ENCODE results near the gene CCNYL1.

The CCNYL1 gene

DNA sequence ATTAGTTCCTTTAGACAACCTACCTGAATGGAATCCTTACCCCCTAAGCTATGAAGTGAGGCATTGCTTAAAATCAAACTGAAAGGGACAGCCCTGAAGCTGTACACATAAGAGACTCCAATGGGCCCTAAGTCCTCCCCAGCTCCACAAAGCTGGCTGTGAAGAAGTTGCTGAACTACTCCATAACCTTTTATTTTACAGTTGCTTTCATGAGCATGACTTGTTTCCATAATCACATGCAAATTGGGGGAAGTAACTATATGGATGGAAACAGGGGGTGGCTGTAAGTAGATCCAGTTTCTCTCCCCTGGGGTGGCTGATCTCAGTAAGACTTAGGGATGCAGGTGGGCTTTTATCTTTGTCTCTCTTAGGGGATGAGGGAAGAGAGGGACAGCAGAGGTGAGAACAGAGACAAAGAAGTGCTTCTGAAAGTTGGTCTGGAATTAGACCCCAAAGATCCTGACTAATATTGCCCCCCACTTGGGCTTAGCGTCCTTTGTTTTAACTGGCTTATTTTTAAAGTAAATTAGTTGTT lies 52.7 kb downstream of the CCNYL1 start:
- no peaks in the 10 kb centered on the region for H3K36me3 ChIP-seq (ENCODE audit: control insufficient read depth, insufficient read depth, low read length)
- DNase-seq, result no peak
- H3K9me3 ChIP-seq (ENCODE audit: control insufficient read depth, low read length), result no peaks in the 10 kb centered on the region
- no peak overlapping the region for H3K27ac ChIP-seq (ENCODE audit: insufficient read depth, low read length, poor library complexity, severe bottlenecking)
- H3K4me3 ChIP-seq (ENCODE audit: insufficient read depth, low read depth, low read length, poor library complexity, severe bottlenecking), result no peak overlapping the region
- H3K27me3 ChIP-seq (replicated peaks; ENCODE audit: control insufficient read depth, insufficient read depth, low read length, poor library complexity, severe bottlenecking), result peaks cover 4% of the 10 kb centered on the region
- H3K4me1 ChIP-seq (ENCODE audit: control insufficient read depth, insufficient read depth, low read length, poor library complexity, severe bottlenecking), result peaks cover 16% of the 10 kb centered on the region

DNA sequence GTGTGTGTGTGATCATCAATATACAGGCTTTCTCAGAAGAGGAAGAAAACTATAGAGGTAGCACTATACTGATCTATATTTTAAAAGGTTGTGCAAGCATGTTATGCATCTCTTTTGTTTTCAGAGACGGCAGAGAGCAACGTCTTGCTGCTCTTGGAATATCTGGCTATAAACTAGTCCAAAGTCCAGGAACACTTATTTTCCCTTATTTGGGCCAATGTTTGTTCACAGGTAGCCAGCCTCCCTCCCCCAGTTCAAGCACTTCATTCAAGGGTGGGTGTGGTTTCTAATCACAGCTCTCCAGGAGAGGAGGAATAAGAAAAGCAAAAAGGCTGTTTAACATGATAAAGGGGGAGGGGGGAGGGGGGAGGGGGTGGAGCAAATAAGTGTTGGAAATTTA lies 54.1 kb downstream of the CCNYL1 start:
- Histone ChIP-seq H3K4me3 (ENCODE audit: insufficient read depth, low read depth, low read length, poor library complexity, severe bottlenecking) (no peak overlapping the region), H3K9me3 (ENCODE audit: control insufficient read depth, low read length) (no peaks in the 10 kb centered on the region), H3K27ac (ENCODE audit: insufficient read depth, low read length, poor library complexity, severe bottlenecking) (no peak overlapping the region), H3K4me1 (ENCODE audit: control insufficient read depth, insufficient read depth, low read length, poor library complexity, severe bottlenecking) (peaks cover 19% of the 10 kb centered on the region), H3K36me3 (ENCODE audit: control insufficient read depth, insufficient read depth, low read length) (no peaks in the 10 kb centered on the region), H3K27me3 (replicated peaks; ENCODE audit: control insufficient read depth, insufficient read depth, low read length, poor library complexity, severe bottlenecking) (peaks cover 4% of the 10 kb centered on the region)
- DNase-seq, result no peak

DNA sequence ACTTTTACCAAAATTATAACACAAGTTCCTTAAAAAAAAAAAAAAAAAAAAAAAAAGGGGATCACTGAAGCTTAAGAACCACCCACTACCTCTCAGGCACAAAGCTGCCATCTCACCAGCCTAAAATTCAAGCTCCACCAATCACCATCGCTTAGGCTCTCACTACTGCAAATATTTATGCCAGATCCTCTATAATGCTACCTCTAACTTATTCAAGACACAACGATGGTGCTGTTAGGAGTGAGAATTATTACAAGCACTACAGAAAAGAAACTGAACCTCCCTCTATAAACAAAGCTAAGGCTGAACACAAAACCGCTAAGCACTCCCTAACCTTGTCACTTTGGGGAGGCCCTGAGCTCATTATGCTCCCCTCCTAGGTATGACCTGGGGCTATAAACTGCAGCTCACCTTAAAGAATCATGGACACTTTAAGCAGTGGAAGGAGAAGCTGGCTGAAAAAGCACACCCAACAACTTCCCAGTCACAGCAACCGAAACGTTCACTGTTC lies 54.7 kb downstream of the CCNYL1 start:
- H3K9me3 ChIP-seq (ENCODE audit: control insufficient read depth, low read length), result no peaks in the 10 kb centered on the region
- DNase-seq, result no peak
- H3K4me1 ChIP-seq (ENCODE audit: control insufficient read depth, insufficient read depth, low read length, poor library complexity, severe bottlenecking), result peaks cover 22% of the 10 kb centered on the region
- peaks cover 4% of the 10 kb centered on the region for H3K27me3 ChIP-seq (replicated peaks; ENCODE audit: control insufficient read depth, insufficient read depth, low read length, poor library complexity, severe bottlenecking)
- H3K4me3 ChIP-seq (ENCODE audit: insufficient read depth, low read depth, low read length, poor library complexity, severe bottlenecking), result no peak overlapping the region
- H3K36me3 ChIP-seq (ENCODE audit: control insufficient read depth, insufficient read depth, low read length), result no peaks in the 10 kb centered on the region
- no peak overlapping the region for H3K27ac ChIP-seq (ENCODE audit: insufficient read depth, low read length, poor library complexity, severe bottlenecking)

DNA sequence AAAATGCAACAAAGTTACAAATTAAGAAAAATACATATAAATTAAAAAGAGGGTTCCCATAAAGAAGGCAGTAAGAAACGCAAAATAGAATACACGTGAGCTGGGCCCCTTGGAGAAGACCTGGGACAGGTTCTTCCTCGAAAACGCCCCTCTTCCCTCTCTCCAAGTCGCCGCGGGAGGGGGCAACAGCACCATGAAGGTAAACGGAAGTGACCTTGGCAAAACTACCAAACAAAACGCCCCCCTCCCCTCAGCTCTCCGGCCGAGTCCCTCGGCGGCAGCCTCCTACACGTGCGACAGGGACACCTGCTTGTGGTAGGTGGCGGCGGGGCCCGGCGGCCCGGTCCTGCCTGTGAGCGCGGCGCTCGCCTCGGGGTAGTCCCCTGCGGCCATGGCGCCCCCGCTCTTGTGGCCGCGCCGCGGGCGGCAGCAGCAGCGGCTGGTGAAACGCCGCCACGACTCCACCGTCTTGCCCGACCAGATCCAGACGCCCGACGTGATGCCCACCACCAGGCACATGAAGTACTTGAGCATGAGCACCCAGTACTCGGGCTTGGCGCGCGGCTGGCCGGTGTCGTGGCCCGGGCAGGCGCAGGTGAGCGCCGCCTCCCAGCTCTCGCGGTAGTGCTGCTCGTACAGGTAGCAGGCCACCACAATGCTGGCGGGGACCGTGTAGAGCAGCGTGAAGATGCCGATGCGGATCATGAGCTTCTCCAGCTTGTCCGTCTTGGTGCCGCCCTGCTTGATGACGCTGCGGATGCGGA lies 55.4 kb downstream of the CCNYL1 start:
- H3K4me3 ChIP-seq (ENCODE audit: insufficient read depth, low read depth, low read length, poor library complexity, severe bottlenecking), result no peak overlapping the region
- H3K27ac ChIP-seq (ENCODE audit: insufficient read depth, low read length, poor library complexity, severe bottlenecking), result no peak overlapping the region
- DNase-seq, result no peak
- H3K27me3 ChIP-seq (replicated peaks; ENCODE audit: control insufficient read depth, insufficient read depth, low read length, poor library complexity, severe bottlenecking), result peaks cover 4% of the 10 kb centered on the region
- H3K4me1 ChIP-seq (ENCODE audit: control insufficient read depth, insufficient read depth, low read length, poor library complexity, severe bottlenecking), result peaks cover 22% of the 10 kb centered on the region
- H3K36me3 ChIP-seq (ENCODE audit: control insufficient read depth, insufficient read depth, low read length), result no peaks in the 10 kb centered on the region
- H3K9me3 ChIP-seq (ENCODE audit: control insufficient read depth, low read length), result no peaks in the 10 kb centered on the region

DNA sequence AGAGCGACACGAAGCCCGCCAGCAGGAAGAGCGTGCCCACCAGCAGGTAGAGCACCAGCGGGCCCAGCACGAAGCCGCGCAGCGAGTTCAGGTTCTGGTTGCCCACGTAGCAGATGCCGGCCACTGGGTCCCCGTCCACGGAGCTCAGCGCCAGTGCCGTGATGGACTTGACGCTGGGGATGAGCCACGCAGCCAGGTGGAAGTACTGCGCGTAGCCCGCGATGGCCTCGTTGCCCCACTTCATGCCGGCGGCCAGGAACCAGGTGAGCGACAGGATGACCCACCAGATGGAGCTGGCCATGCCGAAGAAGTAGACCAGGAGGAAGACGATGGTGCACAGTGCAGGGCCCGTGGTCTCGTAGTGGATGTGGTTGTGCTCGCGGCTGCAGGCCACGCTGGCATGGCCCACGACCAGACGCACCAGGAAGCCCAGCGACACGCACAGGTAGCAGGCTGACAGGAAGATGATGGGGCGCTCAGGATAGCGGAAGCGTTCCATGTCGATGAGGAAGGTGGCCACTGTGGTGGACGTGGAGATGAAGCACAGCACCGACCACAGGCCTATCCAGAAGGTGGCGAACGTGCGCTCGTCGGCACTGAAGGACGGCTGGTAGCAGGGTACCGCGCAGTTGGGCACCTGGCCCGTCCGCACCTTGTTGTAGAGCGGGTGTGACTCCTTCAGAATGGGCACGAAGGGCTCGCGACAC lies 56.2 kb downstream of the CCNYL1 start:
- H3K27me3 ChIP-seq (replicated peaks; ENCODE audit: control insufficient read depth, insufficient read depth, low read length, poor library complexity, severe bottlenecking), result peaks cover 4% of the 10 kb centered on the region
- H3K27ac ChIP-seq (ENCODE audit: insufficient read depth, low read length, poor library complexity, severe bottlenecking), result no peak overlapping the region
- no peaks in the 10 kb centered on the region for H3K36me3 ChIP-seq (ENCODE audit: control insufficient read depth, insufficient read depth, low read length)
- H3K9me3 ChIP-seq (ENCODE audit: control insufficient read depth, low read length), result no peaks in the 10 kb centered on the region
- peaks cover 22% of the 10 kb centered on the region for H3K4me1 ChIP-seq (ENCODE audit: control insufficient read depth, insufficient read depth, low read length, poor library complexity, severe bottlenecking)
- peak overlapping the region; percentile 78 for H3K4me3 ChIP-seq (ENCODE audit: insufficient read depth, low read depth, low read length, poor library complexity, severe bottlenecking)
- no peak for DNase-seq

DNA sequence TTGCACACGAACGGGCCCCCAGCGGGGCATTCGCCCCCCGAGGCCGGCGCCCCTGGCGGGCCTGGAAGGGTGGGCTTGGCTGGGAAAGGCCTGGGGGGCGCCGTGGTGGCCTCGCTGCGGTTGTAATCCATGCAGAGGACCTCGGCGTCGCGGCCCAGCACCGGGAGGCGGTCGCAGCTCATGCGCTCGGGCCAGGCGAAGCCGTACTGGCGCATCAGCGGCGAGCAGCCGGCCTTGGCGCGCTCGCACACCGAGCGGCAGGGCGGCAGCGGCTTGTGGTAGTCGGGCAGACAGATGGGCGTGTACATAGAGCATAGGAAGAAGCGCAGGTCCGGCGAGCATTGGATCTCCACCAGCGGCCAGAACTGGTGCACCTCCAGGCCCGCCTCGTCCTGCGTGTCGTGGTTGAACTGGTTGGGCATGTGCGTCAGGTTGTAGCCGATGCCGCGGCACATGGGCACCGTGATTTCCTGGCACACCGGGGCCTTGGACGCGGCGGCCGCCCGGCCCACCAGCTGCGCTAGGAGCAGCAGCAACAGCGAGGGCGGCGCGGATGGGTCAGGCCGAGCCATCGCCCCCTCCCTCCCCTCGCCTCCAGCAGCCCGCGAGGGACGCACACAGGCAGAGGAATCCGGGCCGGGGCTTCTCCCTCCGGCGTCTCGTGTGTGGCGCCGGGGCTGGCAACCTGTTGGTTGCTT lies 56.9 kb downstream of the CCNYL1 start:
- peaks cover 4% of the 10 kb centered on the region for H3K27me3 ChIP-seq (replicated peaks; ENCODE audit: control insufficient read depth, insufficient read depth, low read length, poor library complexity, severe bottlenecking)
- peak in 1 of 3 donors; percentile 6 for DNase-seq
- H3K27ac ChIP-seq (ENCODE audit: insufficient read depth, low read length, poor library complexity, severe bottlenecking), result no peak overlapping the region
- no peaks in the 10 kb centered on the region for H3K9me3 ChIP-seq (ENCODE audit: control insufficient read depth, low read length)
- no peaks in the 10 kb centered on the region for H3K36me3 ChIP-seq (ENCODE audit: control insufficient read depth, insufficient read depth, low read length)
- H3K4me1 ChIP-seq (ENCODE audit: control insufficient read depth, insufficient read depth, low read length, poor library complexity, severe bottlenecking), result peaks cover 22% of the 10 kb centered on the region
- H3K4me3 ChIP-seq (ENCODE audit: insufficient read depth, low read depth, low read length, poor library complexity, severe bottlenecking), result peak overlapping the region; percentile 78

DNA sequence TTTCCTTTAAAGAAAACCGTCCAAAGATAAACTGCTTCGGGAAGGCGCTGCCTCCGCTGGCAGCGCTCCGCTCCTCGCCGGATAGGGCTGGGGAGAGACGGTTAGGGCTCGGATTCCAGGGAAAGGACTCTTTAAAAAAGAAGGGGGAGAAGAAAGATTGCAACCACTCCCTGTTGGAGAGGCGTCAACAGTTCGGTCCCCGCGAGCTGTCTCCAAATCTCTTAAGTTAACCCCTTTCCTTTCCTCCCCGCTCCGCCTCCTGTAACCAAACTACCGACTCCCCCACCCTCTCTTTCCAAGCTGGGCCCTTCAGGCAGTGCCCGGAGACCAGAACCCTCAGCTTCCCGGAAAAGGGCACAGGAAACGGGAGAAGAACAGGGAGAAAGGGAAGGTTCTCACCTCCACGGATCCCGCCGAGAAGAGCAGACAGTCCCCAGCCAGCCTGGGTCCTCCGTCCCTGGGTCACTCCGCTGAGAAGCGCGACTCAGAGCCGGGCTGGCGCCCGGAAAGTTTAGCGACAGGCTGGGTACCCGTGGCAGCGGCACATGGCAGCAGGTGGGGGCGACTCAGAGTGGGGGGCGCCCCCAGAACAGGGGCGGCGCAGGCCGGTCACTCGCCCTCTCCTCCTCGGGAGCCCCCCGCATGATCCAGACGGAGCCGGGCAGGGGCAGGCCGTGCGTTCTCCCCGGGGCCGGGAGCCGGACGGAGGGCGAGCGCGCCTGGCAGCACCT lies 57.6 kb downstream of the CCNYL1 start:
- H3K4me1 ChIP-seq (ENCODE audit: control insufficient read depth, insufficient read depth, low read length, poor library complexity, severe bottlenecking), result peaks cover 22% of the 10 kb centered on the region
- no peak overlapping the region for H3K27ac ChIP-seq (ENCODE audit: insufficient read depth, low read length, poor library complexity, severe bottlenecking)
- DNase-seq, result no peak
- H3K36me3 ChIP-seq (ENCODE audit: control insufficient read depth, insufficient read depth, low read length), result no peaks in the 10 kb centered on the region
- peaks cover 4% of the 10 kb centered on the region for H3K27me3 ChIP-seq (replicated peaks; ENCODE audit: control insufficient read depth, insufficient read depth, low read length, poor library complexity, severe bottlenecking)
- peak overlapping the region; percentile 78 for H3K4me3 ChIP-seq (ENCODE audit: insufficient read depth, low read depth, low read length, poor library complexity, severe bottlenecking)
- no peaks in the 10 kb centered on the region for H3K9me3 ChIP-seq (ENCODE audit: control insufficient read depth, low read length)

DNA sequence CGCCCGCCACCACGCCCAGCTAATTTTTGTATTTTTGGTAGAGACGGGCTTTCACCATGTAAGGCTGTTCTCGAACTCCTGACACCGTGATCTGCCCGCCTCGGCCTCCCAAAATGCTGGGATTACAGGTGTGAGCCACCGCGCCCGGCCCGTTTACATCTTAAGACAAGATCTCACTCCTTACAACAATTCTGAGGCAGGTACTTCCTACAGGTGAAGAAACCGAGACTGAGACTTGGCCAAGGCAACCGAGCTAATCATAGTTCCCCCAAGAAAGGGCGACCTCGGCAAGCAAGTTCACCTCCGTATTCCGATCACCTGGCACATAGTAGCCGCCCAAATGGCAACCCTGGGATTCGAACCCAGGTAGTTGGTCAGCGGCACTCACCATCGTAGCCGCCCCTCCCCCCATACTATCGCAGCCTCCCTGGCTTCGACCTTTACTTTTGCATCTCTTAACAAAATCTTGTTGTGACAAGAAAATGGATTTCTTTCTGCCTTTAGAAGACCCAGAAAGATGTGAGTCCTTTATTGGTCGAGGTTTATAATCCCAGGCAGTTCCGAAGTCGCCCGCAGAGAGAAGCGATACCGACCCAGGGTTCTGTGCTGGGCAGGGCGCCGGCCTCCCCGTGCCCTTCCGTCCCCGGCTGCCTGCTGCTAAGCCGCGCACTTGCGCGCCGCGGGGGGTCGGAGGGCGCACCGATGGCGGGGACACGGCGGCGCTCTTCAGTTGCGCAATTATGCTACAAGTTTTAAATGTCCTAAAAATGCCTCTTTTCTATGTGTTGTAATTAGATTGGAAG lies 59.4 kb downstream of the CCNYL1 start:
- Histone ChIP-seq H3K27me3 (replicated peaks; ENCODE audit: control insufficient read depth, insufficient read depth, low read length, poor library complexity, severe bottlenecking) (peaks cover 4% of the 10 kb centered on the region), H3K36me3 (ENCODE audit: control insufficient read depth, insufficient read depth, low read length) (no peaks in the 10 kb centered on the region), H3K9me3 (ENCODE audit: control insufficient read depth, low read length) (no peaks in the 10 kb centered on the region), H3K4me1 (ENCODE audit: control insufficient read depth, insufficient read depth, low read length, poor library complexity, severe bottlenecking) (peaks cover 22% of the 10 kb centered on the region), H3K27ac (ENCODE audit: insufficient read depth, low read length, poor library complexity, severe bottlenecking) (no peak overlapping the region), H3K4me3 (ENCODE audit: insufficient read depth, low read depth, low read length, poor library complexity, severe bottlenecking) (peak overlapping the region; percentile 78)
- no peak for DNase-seq

DNA sequence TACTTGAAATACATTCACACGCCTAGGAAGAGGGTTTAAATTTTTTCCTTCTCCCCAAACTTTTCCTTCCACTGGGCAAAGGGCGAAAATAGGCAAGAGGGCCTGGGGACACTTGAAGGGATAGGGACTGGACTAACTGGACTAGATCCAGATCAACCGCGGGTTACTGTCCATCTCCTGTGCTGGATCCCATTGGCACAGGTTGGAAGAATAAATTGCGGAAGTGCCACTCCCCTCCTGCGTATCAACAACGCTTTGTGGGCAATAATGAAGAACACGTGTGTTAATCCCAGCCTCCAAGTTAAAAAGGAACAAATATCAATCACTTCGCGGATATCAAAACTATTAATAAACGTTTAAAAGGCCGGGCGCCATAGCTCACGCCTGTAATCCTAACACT lies 60.0 kb downstream of the CCNYL1 start:
- Histone ChIP-seq H3K27me3 (replicated peaks; ENCODE audit: control insufficient read depth, insufficient read depth, low read length, poor library complexity, severe bottlenecking) (peaks cover 4% of the 10 kb centered on the region), H3K36me3 (ENCODE audit: control insufficient read depth, insufficient read depth, low read length) (no peaks in the 10 kb centered on the region), H3K4me1 (ENCODE audit: control insufficient read depth, insufficient read depth, low read length, poor library complexity, severe bottlenecking) (peaks cover 22% of the 10 kb centered on the region), H3K4me3 (ENCODE audit: insufficient read depth, low read depth, low read length, poor library complexity, severe bottlenecking) (no peak overlapping the region), H3K27ac (ENCODE audit: insufficient read depth, low read length, poor library complexity, severe bottlenecking) (no peak overlapping the region), H3K9me3 (ENCODE audit: control insufficient read depth, low read length) (no peaks in the 10 kb centered on the region)
- no peak for DNase-seq

Data from effector memory CD4-positive, alpha-beta T cell (primary cell).